Nephron (organoid): ENCODE results near the gene TNS3.
A peak's percentile ranks its signal among the peaks of the same experiment; 100 is the strongest.
"Not testable (repeated sequence)": the region's sequence is repeated elsewhere in the genome, so short reads cannot be mapped to it uniquely, and the experiment has no call there.

ENCODE experiments used
- H3K27ac Mint-ChIP-seq, 3 experiments: 2 replicates each; pipeline ENCODE4 v1.8.0; 2020; ENCODE audit warnings: mixed read lengths in 3 of 3, mild to moderate bottlenecking in 2 of 3, moderate library complexity in 1 of 3
- H3K27me3 Mint-ChIP-seq: 2 replicates; pipeline ENCODE4 v1.8.0; 2021; ENCODE audit warnings: low read depth, mild to moderate bottlenecking, moderate library complexity, mixed read lengths
- H3K36me3 Mint-ChIP-seq: 2 replicates; pipeline ENCODE4 v1.8.0; 2020; ENCODE audit warnings: low read depth, mixed read lengths
- H3K4me1 Mint-ChIP-seq: 2 replicates; pipeline ENCODE4 v1.8.0; 2020; ENCODE audit warnings: mixed read lengths
- H3K4me3 Mint-ChIP-seq, 3 experiments: 2 replicates each; pipeline ENCODE4 v1.8.0; 2020; ENCODE audit warnings: mild to moderate bottlenecking in 3 of 3, mixed read lengths in 3 of 3, moderate library complexity in 2 of 3
- H3K9me3 Mint-ChIP-seq: 2 replicates; pipeline ENCODE4 v1.8.0; 2020; ENCODE audit warnings: mixed read lengths
- CTCF ChIP-seq, 3 experiments: fragments of 200-600 bp; sonication (generic); IDR thresholded peaks; one replicate each; pipeline ENCODE4 v1.5.0; 2021; ENCODE audit warnings: antibody characterized with exemption in 3 of 3; ENCODE audit not compliant: unreplicated experiment in 3 of 3

TNS3 gene

GRCh38 chr7:47605816-47606575, 24.1 kb upstream of the TNS3 start:
- Mint-ChIP-seq H3K4me1 (peaks cover 41% of the 10 kb centered on the region), H3K27ac (peak overlapping the region in 2 of 3 experiments; percentile 76 to 82), H3K27me3 (peaks cover 8% of the 10 kb centered on the region), H3K4me3 (no peak overlapping the region), H3K9me3 (peaks cover 3% of the 10 kb centered on the region), H3K36me3 (no peaks in the 10 kb centered on the region)
- no peak for TF ChIP-seq CTCF (IDR thresholded peaks at IDR 0.05; ENCODE audit: unreplicated experiment in 3 of 3)

GRCh38 chr7:47604496-47604890, 22.6 kb upstream of the TNS3 start:
- Mint-ChIP-seq H3K4me1 (peaks cover 39% of the 10 kb centered on the region), H3K27ac (peak overlapping the region; percentile 15 to 90 (median 88)), H3K36me3 (no peaks in the 10 kb centered on the region), H3K9me3 (peaks cover 6% of the 10 kb centered on the region), H3K4me3 (no peak overlapping the region), H3K27me3 (peaks cover 8% of the 10 kb centered on the region)
- no peak for TF ChIP-seq CTCF (IDR thresholded peaks at IDR 0.05; ENCODE audit: unreplicated experiment in 3 of 3)

- not testable (repeated sequence) for H3K9me3 Mint-ChIP-seq, H3K4me3 Mint-ChIP-seq, H3K27me3 Mint-ChIP-seq, H3K36me3 Mint-ChIP-seq
- Mint-ChIP-seq H3K4me1 (peaks cover 39% of the 10 kb centered on the region), H3K27ac (peak overlapping the region in 2 of 3 experiments; percentile 88 to 90)
Observed at GRCh38 chr7:47603514-47604255, 21.8 kb upstream of the TNS3 start.

GRCh38 chr7:47602272-47603004, 20.5 kb upstream of the TNS3 start:
- peaks cover 4% of the 10 kb centered on the region for H3K27me3 Mint-ChIP-seq
- TF ChIP-seq CTCF (IDR thresholded peaks at IDR 0.05; ENCODE audit: unreplicated experiment in 3 of 3), result no peak
- no peak overlapping the region for H3K4me3 Mint-ChIP-seq
- H3K4me1 Mint-ChIP-seq, result peaks cover 40% of the 10 kb centered on the region
- H3K9me3 Mint-ChIP-seq, result peaks cover 11% of the 10 kb centered on the region
- H3K27ac Mint-ChIP-seq, result peak overlapping the region in 2 of 3 experiments; percentile 40 to 89
- peaks cover 5% of the 10 kb centered on the region for H3K36me3 Mint-ChIP-seq

GRCh38 chr7:47601881-47602249, 20.0 kb upstream of the TNS3 start:
- no peak for TF ChIP-seq CTCF (IDR thresholded peaks at IDR 0.05; ENCODE audit: unreplicated experiment in 3 of 3)
- Mint-ChIP-seq H3K36me3 (peaks cover 9% of the 10 kb centered on the region), H3K4me1 (peaks cover 45% of the 10 kb centered on the region), H3K9me3 (peaks cover 15% of the 10 kb centered on the region), H3K4me3 (no peak overlapping the region), H3K27me3 (peaks cover 4% of the 10 kb centered on the region), H3K27ac (peak overlapping the region in 2 of 3 experiments; percentile 40 to 89)
